Measurements from ENCODE around the gene ICA1.

DNA sequence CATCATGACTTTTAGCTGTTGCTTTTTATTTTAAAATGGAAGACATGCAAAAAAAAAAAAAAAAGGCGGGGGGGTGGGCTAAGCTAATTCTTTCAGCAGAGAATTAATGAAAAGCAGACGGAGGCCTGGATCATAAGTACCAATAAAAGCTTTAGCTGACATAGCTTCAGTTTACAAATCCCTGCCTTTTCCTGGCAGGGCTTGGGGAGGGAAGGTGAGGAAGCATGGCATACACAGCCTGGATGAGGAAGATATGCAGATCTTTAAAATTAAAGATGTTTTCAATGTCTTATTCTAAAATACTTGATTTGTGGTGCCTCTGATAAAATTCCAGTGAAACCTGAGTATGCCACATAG is 57.0 kb downstream of the ICA1 start:
- TF ChIP-seq, protein P1, sequence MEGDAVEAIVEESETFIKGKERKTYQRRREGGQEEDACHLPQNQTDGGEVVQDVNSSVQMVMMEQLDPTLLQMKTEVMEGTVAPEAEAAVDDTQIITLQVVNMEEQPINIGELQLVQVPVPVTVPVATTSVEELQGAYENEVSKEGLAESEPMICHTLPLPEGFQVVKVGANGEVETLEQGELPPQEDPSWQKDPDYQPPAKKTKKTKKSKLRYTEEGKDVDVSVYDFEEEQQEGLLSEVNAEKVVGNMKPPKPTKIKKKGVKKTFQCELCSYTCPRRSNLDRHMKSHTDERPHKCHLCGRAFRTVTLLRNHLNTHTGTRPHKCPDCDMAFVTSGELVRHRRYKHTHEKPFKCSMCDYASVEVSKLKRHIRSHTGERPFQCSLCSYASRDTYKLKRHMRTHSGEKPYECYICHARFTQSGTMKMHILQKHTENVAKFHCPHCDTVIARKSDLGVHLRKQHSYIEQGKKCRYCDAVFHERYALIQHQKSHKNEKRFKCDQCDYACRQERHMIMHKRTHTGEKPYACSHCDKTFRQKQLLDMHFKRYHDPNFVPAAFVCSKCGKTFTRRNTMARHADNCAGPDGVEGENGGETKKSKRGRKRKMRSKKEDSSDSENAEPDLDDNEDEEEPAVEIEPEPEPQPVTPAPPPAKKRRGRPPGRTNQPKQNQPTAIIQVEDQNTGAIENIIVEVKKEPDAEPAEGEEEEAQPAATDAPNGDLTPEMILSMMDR (conservative IDR thresholded peaks at IDR 0.05; ENCODE audit: low read depth in 2 of 2): no peak
- TF ChIP-seq POLR2AphosphoS5 (IDR thresholded peaks at IDR 0.05; ENCODE audit: low read depth): no peak
- TF ChIP-seq, protein P2, sequence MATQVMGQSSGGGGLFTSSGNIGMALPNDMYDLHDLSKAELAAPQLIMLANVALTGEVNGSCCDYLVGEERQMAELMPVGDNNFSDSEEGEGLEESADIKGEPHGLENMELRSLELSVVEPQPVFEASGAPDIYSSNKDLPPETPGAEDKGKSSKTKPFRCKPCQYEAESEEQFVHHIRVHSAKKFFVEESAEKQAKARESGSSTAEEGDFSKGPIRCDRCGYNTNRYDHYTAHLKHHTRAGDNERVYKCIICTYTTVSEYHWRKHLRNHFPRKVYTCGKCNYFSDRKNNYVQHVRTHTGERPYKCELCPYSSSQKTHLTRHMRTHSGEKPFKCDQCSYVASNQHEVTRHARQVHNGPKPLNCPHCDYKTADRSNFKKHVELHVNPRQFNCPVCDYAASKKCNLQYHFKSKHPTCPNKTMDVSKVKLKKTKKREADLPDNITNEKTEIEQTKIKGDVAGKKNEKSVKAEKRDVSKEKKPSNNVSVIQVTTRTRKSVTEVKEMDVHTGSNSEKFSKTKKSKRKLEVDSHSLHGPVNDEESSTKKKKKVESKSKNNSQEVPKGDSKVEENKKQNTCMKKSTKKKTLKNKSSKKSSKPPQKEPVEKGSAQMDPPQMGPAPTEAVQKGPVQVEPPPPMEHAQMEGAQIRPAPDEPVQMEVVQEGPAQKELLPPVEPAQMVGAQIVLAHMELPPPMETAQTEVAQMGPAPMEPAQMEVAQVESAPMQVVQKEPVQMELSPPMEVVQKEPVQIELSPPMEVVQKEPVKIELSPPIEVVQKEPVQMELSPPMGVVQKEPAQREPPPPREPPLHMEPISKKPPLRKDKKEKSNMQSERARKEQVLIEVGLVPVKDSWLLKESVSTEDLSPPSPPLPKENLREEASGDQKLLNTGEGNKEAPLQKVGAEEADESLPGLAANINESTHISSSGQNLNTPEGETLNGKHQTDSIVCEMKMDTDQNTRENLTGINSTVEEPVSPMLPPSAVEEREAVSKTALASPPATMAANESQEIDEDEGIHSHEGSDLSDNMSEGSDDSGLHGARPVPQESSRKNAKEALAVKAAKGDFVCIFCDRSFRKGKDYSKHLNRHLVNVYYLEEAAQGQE (IDR thresholded peaks at IDR 0.05; ENCODE audit: unreplicated experiment): no peak
- TF ChIP-seq, protein P3, sequence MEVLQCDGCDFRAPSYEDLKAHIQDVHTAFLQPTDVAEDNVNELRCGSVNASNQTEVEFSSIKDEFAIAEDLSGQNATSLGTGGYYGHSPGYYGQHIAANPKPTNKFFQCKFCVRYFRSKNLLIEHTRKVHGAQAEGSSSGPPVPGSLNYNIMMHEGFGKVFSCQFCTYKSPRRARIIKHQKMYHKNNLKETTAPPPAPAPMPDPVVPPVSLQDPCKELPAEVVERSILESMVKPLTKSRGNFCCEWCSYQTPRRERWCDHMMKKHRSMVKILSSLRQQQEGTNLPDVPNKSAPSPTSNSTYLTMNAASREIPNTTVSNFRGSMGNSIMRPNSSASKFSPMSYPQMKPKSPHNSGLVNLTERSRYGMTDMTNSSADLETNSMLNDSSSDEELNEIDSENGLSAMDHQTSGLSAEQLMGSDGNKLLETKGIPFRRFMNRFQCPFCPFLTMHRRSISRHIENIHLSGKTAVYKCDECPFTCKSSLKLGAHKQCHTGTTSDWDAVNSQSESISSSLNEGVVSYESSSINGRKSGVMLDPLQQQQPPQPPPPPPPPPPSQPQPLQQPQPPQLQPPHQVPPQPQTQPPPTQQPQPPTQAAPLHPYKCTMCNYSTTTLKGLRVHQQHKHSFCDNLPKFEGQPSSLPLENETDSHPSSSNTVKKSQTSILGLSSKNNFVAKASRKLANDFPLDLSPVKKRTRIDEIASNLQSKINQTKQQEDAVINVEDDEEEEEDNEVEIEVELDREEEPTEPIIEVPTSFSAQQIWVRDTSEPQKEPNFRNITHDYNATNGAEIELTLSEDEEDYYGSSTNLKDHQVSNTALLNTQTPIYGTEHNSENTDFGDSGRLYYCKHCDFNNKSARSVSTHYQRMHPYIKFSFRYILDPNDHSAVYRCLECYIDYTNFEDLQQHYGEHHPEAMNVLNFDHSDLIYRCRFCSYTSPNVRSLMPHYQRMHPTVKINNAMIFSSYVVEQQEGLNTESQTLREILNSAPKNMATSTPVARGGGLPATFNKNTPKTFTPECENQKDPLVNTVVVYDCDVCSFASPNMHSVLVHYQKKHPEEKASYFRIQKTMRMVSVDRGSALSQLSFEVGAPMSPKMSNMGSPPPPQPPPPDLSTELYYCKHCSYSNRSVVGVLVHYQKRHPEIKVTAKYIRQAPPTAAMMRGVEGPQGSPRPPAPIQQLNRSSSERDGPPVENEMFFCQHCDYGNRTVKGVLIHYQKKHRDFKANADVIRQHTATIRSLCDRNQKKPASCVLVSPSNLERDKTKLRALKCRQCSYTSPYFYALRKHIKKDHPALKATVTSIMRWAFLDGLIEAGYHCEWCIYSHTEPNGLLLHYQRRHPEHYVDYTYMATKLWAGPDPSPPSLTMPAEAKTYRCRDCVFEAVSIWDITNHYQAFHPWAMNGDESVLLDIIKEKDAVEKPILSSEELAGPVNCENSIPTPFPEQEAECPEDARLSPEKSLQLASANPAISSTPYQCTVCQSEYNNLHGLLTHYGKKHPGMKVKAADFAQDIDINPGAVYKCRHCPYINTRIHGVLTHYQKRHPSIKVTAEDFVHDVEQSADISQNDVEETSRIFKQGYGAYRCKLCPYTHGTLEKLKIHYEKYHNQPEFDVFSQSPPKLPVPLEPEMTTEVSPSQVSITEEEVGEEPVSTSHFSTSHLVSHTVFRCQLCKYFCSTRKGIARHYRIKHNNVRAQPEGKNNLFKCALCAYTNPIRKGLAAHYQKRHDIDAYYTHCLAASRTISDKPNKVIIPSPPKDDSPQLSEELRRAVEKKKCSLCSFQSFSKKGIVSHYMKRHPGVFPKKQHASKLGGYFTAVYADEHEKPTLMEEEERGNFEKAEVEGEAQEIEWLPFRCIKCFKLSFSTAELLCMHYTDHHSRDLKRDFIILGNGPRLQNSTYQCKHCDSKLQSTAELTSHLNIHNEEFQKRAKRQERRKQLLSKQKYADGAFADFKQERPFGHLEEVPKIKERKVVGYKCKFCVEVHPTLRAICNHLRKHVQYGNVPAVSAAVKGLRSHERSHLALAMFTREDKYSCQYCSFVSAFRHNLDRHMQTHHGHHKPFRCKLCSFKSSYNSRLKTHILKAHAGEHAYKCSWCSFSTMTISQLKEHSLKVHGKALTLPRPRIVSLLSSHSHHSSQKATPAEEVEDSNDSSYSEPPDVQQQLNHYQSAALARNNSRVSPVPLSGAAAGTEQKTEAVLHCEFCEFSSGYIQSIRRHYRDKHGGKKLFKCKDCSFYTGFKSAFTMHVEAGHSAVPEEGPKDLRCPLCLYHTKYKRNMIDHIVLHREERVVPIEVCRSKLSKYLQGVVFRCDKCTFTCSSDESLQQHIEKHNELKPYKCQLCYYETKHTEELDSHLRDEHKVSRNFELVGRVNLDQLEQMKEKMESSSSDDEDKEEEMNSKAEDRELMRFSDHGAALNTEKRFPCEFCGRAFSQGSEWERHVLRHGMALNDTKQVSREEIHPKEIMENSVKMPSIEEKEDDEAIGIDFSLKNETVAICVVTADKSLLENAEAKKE (CRISPR knock-in tag; IDR thresholded peaks at IDR 0.05): no peak
- TF ChIP-seq STAT1 (IDR thresholded peaks at IDR 0.05; ENCODE audit: unreplicated experiment): no peak
- TF ChIP-seq CREB1 (CRISPR knock-in tag; IDR thresholded peaks at IDR 0.05; ENCODE audit: low read depth): no peak
- TF ChIP-seq EZH2 (IDR thresholded peaks at IDR 0.05; ENCODE audit: low read depth, unreplicated experiment): no peak
- TF ChIP-seq JUNB (IDR thresholded peaks at IDR 0.05; ENCODE audit: unreplicated experiment): no peak
- TF ChIP-seq, protein P4, sequence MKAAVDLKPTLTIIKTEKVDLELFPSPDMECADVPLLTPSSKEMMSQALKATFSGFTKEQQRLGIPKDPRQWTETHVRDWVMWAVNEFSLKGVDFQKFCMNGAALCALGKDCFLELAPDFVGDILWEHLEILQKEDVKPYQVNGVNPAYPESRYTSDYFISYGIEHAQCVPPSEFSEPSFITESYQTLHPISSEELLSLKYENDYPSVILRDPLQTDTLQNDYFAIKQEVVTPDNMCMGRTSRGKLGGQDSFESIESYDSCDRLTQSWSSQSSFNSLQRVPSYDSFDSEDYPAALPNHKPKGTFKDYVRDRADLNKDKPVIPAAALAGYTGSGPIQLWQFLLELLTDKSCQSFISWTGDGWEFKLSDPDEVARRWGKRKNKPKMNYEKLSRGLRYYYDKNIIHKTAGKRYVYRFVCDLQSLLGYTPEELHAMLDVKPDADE (IDR thresholded peaks at IDR 0.05): no peak
- no peak for TF ChIP-seq EZH2phosphoT487 (IDR thresholded peaks at IDR 0.05; ENCODE audit: unreplicated experiment)
- TF ChIP-seq NANOG (IDR thresholded peaks at IDR 0.05; ENCODE audit: borderline replicate concordance): no peak
- no peak for TF ChIP-seq ZNF331 (CRISPR knock-in tag; IDR thresholded peaks at IDR 0.05; ENCODE audit: low read depth)
- TF ChIP-seq ZNF114 (CRISPR knock-in tag; IDR thresholded peaks at IDR 0.05): no peak
